Thymus (tissue), 14 donors: ENCODE results near the gene SEM1. TPM values are rescaled to one million over a fixed set of nuclear protein-coding genes. Genes with fewer than 3 reads are reported as not detected.
"Not testable (repeated sequence)": the region's sequence is repeated elsewhere in the genome, so short reads cannot be mapped to it uniquely, and the experiment has no call there.

Source experiments
- DNase-seq, 9 donors: peaks; one replicate each; pipeline ENCODE4 v3.0.0-alpha.2; 2013; ENCODE audit warnings: low spot score in 9 of 9, low read depth in 6 of 9, missing footprints in 1 of 9
- H3K27ac ChIP-seq, 2 donors: one replicate each; pipeline ENCODE4 v1.5.1; 2013; ENCODE audit warnings: control low read depth in 1 of 2, low read depth in 1 of 2, low read length in 1 of 2, mild to moderate bottlenecking in 1 of 2, moderate library complexity in 1 of 2
- H3K27me3 ChIP-seq, 2 donors: one replicate each; pipeline ENCODE4 v1.5.1; 2013; ENCODE audit warnings: low read length in 1 of 2; ENCODE audit not compliant: control insufficient read depth in 2 of 2, insufficient read depth in 1 of 2
- H3K36me3 ChIP-seq, 2 donors: one replicate each; pipeline ENCODE4 v1.5.1; 2013; ENCODE audit warnings: low read length in 1 of 2, mild to moderate bottlenecking in 1 of 2, moderate library complexity in 1 of 2; ENCODE audit not compliant: control insufficient read depth in 2 of 2, insufficient read depth in 2 of 2
- H3K4me1 ChIP-seq, 2 donors: one replicate each; pipeline ENCODE4 v1.5.1; 2013; ENCODE audit warnings: low read length in 2 of 2; ENCODE audit not compliant: control insufficient read depth in 2 of 2, insufficient read depth in 2 of 2
- H3K4me3 ChIP-seq, 2 donors: one replicate each; pipeline ENCODE4 v1.5.1; 2013; ENCODE audit warnings: low read length in 2 of 2, control low read depth in 1 of 2, mild to moderate bottlenecking in 1 of 2
- H3K9me3 ChIP-seq, 2 donors: one replicate each; pipeline ENCODE4 v1.5.1; 2013; ENCODE audit warnings: low read length in 1 of 2, mild to moderate bottlenecking in 1 of 2; ENCODE audit not compliant: control insufficient read depth in 2 of 2, insufficient read depth in 1 of 2
- WGBS: extraction: QIAGEN DNeasy Blood & Tissue Kit; methylation state at CpG from one replicate; pipeline ENCODE4 v1.1.7; 2013; 5-methylcytosine and 5-hydroxymethylcytosine counted together
- long read RNA-seq, 10 donors: transcript quantifications; one replicate each; lab custom pipeline, GENCODE V29; 2026
- polyA plus RNA-seq: library from polyadenylated mRNA; stranded (reverse); fragments of 200-250 nt; gene quantifications from one replicate; pipeline ENCODE4 v1.2.3, GENCODE V29; 2013
- total RNA-seq: library from RNA; stranded (reverse); fragments of 120-200 nt; gene quantifications from one replicate; pipeline ENCODE4 v1.2.4, GENCODE V29; 2013
- donor health status: healthy.

SEM1 gene
- total RNA-seq (126 TPM), polyA plus RNA-seq (116 TPM)
- long read RNA-seq, donor 1, transcript SEM1-201 (3 exons, 1,314 nt): major isoform, 38 of 42 reads
- long read RNA-seq, donor 1, partial matches to known transcripts: 0 of 42 reads
- long read RNA-seq, donor 1, other reads (novel, unspliced or antisense): 0 of 42 reads
- long read RNA-seq, donor 2: 0 reads
- long read RNA-seq, donor 3, transcript SEM1-209 (2 exons, 2,773 nt): minor isoform, 38 of 322 reads
- long read RNA-seq, donor 3, transcript SEM1-201 (3 exons, 1,314 nt): major isoform, 278 of 322 reads
- long read RNA-seq, donor 3, partial matches to known transcripts: 5 of 322 reads
- long read RNA-seq, donor 3, other reads (novel, unspliced or antisense): 0 of 322 reads
- long read RNA-seq, donor 4, transcript SEM1-209 (2 exons, 2,773 nt): minor isoform, 11 of 140 reads
- long read RNA-seq, donor 4, transcript SEM1-201 (3 exons, 1,314 nt): major isoform, 124 of 140 reads
- long read RNA-seq, donor 4, partial matches to known transcripts: 5 of 140 reads
- long read RNA-seq, donor 4, other reads (novel, unspliced or antisense): 0 of 140 reads
- long read RNA-seq, donor 5, transcript SEM1-209 (2 exons, 2,773 nt): minor isoform, 41 of 406 reads
- long read RNA-seq, donor 5, transcript SEM1-201 (3 exons, 1,314 nt): major isoform, 353 of 406 reads
- long read RNA-seq, donor 5, partial matches to known transcripts: 7 of 406 reads
- long read RNA-seq, donor 5, other reads (novel, unspliced or antisense): 0 of 406 reads
- long read RNA-seq, donor 6, transcript SEM1-201 (3 exons, 1,314 nt): major isoform, 130 of 134 reads
- long read RNA-seq, donor 6, partial matches to known transcripts: 0 of 134 reads
- long read RNA-seq, donor 6, other reads (novel, unspliced or antisense): 0 of 134 reads
- long read RNA-seq, donor 7, transcript SEM1-201 (3 exons, 1,314 nt): major isoform, 223 of 242 reads
- long read RNA-seq, donor 7, transcript SEM1-209 (2 exons, 2,773 nt): minor isoform, 19 of 242 reads
- long read RNA-seq, donor 7, partial matches to known transcripts: 0 of 242 reads
- long read RNA-seq, donor 7, other reads (novel, unspliced or antisense): 0 of 242 reads
- long read RNA-seq, donor 8, transcript SEM1-201 (3 exons, 1,314 nt): major isoform, 60 of 67 reads
- long read RNA-seq, donor 8, transcript SEM1-209 (2 exons, 2,773 nt): minor isoform, 6 of 67 reads
- long read RNA-seq, donor 8, partial matches to known transcripts: 0 of 67 reads
- long read RNA-seq, donor 8, other reads (novel, unspliced or antisense): 0 of 67 reads
- long read RNA-seq, donor 9, transcript SEM1-201 (3 exons, 1,314 nt): major isoform, 127 of 143 reads
- long read RNA-seq, donor 9, transcript SEM1-209 (2 exons, 2,773 nt): minor isoform, 16 of 143 reads
- long read RNA-seq, donor 9, partial matches to known transcripts: 0 of 143 reads
- long read RNA-seq, donor 9, other reads (novel, unspliced or antisense): 0 of 143 reads
- long read RNA-seq, donor 10, transcript SEM1-209 (2 exons, 2,773 nt): minor isoform, 12 of 206 reads
- long read RNA-seq, donor 10, transcript SEM1-201 (3 exons, 1,314 nt): major isoform, 185 of 206 reads
- long read RNA-seq, donor 10, partial matches to known transcripts: 8 of 206 reads
- long read RNA-seq, donor 10, other reads (novel, unspliced or antisense): 0 of 206 reads

- peaks cover 0 to 7% of the 10 kb centered on the region in 2 donors for H3K9me3 ChIP-seq
These were observed at the start of gene SEM1 for GRCh38 chr7:96709381-96710228. Gene SEM1 (minus strand): TSS chr7:96709846. CDS start chr7:96709763, 83 bp downstream.

GRCh38 chr7:96757880-96758279 is 48.2 kb upstream of the SEM1 start:
- H3K4me1 ChIP-seq, H3K36me3 ChIP-seq, H3K27ac ChIP-seq, DNase-seq, H3K4me3 ChIP-seq, H3K9me3 ChIP-seq, H3K27me3 ChIP-seq: not testable (repeated sequence)
- WGBS: 96% methylated on average over 1 of the region's 1 CpG

More at GRCh38 chr7:96709381-96710228, at the start of gene SEM1:
- WGBS: 2% methylated on average over 46 of the region's 46 CpGs
- no peaks in the 10 kb centered on the region for H3K27me3 ChIP-seq
- H3K36me3 ChIP-seq: peaks cover 0 to 4% of the 10 kb centered on the region in 2 donors
- H3K4me1 ChIP-seq: peaks cover 0 to 2% of the 10 kb centered on the region in 2 donors
- H3K27ac ChIP-seq: peak within 1 kb of the TSS; percentile 1 to 84
- peak; percentile 43 to 86 (median 66) for DNase-seq
- peak within 1 kb of the TSS; percentile 62 to 93 for H3K4me3 ChIP-seq

- Histone ChIP-seq H3K4me1 (no peaks in the 10 kb centered on the region), H3K27ac (no peak overlapping the region), H3K9me3 (no peaks in the 10 kb centered on the region), H3K36me3 (no peaks in the 10 kb centered on the region), H3K27me3 (no peaks in the 10 kb centered on the region), H3K4me3 (no peak overlapping the region)
- DNase-seq: no peak
- 86% methylated on average over 2 of the region's 2 CpGs for WGBS
These were observed 37.8 kb upstream of the SEM1 start for GRCh38 chr7:96747418-96747940.

- H3K9me3 ChIP-seq: no peaks in the 10 kb centered on the region
- H3K36me3 ChIP-seq: no peaks in the 10 kb centered on the region
- no peak for DNase-seq
- H3K27ac ChIP-seq: no peak overlapping the region
- no peak overlapping the region for H3K4me3 ChIP-seq
- no peaks in the 10 kb centered on the region for H3K4me1 ChIP-seq
- peaks cover 0 to 9% of the 10 kb centered on the region in 2 donors for H3K27me3 ChIP-seq
- WGBS: 65% methylated on average over 4 of the region's 4 CpGs
These were observed 30.5 kb upstream of the SEM1 start for GRCh38 chr7:96740130-96740529.

- no peaks in the 10 kb centered on the region for H3K4me1 ChIP-seq
- H3K27me3 ChIP-seq: peaks cover 0 to 9% of the 10 kb centered on the region in 2 donors
- no peak for DNase-seq
- no peak overlapping the region for H3K27ac ChIP-seq
- no peaks in the 10 kb centered on the region for H3K9me3 ChIP-seq
- no peaks in the 10 kb centered on the region for H3K36me3 ChIP-seq
- no peak overlapping the region for H3K4me3 ChIP-seq
- WGBS: 66% methylated on average over 1 of the region's 1 CpG
These were observed 30.0 kb upstream of the SEM1 start for GRCh38 chr7:96739609-96740008.

GRCh38 chr7:96739167-96739566 is 29.5 kb upstream of the SEM1 start:
- no peak overlapping the region for H3K27ac ChIP-seq
- H3K4me3 ChIP-seq: no peak overlapping the region
- H3K36me3 ChIP-seq: no peaks in the 10 kb centered on the region
- WGBS: 93% methylated on average over 1 of the region's 1 CpG
- H3K4me1 ChIP-seq: no peaks in the 10 kb centered on the region
- H3K27me3 ChIP-seq: peaks cover 0 to 9% of the 10 kb centered on the region in 2 donors
- H3K9me3 ChIP-seq: no peaks in the 10 kb centered on the region
- DNase-seq: no peak

- DNase-seq: no peak
- H3K9me3 ChIP-seq: no peaks in the 10 kb centered on the region
- 91% methylated on average over 2 of the region's 2 CpGs for WGBS
These were observed 29.1 kb upstream of the SEM1 start for GRCh38 chr7:96738705-96739104.

More at GRCh38 chr7:96738705-96739104, 29.1 kb upstream of the SEM1 start:
- peaks cover 0 to 9% of the 10 kb centered on the region in 2 donors for H3K27me3 ChIP-seq
- no peak overlapping the region for H3K4me3 ChIP-seq
- no peak overlapping the region for H3K27ac ChIP-seq
- H3K36me3 ChIP-seq: no peaks in the 10 kb centered on the region
- H3K4me1 ChIP-seq: no peaks in the 10 kb centered on the region
